Type B pancreatic cell (in vitro differentiated cells): Measurements from ENCODE around the gene IFT88. TPM values are rescaled to one million over a fixed set of nuclear protein-coding genes. Genes with fewer than 3 reads are reported as not detected.

Experiments used
- DNase-seq: peaks from one replicate; pipeline ENCODE4 v3.0.0; 2021; ENCODE audit warnings: mixed read lengths; ENCODE audit not compliant: unreplicated experiment; ENCODE audit errors: extremely low spot score
- H3K27ac Mint-ChIP-seq: 2 replicates; pipeline ENCODE4 v1.8.0; 2021; ENCODE audit warnings: mild to moderate bottlenecking, mixed read lengths
- H3K27me3 Mint-ChIP-seq: 2 replicates; pipeline ENCODE4 v1.8.0; 2021; ENCODE audit warnings: mixed read lengths
- H3K36me3 Mint-ChIP-seq: 2 replicates; pipeline ENCODE4 v1.8.0; 2021; ENCODE audit warnings: mixed read lengths
- H3K4me1 Mint-ChIP-seq: one replicate; pipeline ENCODE4 v1.8.0; 2021; ENCODE audit warnings: mixed read lengths; ENCODE audit not compliant: unreplicated experiment
- H3K4me3 Mint-ChIP-seq: 2 replicates; pipeline ENCODE4 v1.8.0; 2021; ENCODE audit warnings: mild to moderate bottlenecking, mixed read lengths
- H3K9me3 Mint-ChIP-seq: 2 replicates; pipeline ENCODE4 v1.8.0; 2021; ENCODE audit warnings: mixed read lengths
- CTCF ChIP-seq: fragments of 200-600 bp; sonication (generic); conservative IDR thresholded peaks from 2 replicates; pipeline ENCODE4 v1.5.0; 2021; ENCODE audit warnings: antibody characterized with exemption, mild to moderate bottlenecking
- long read RNA-seq: library from polyadenylated mRNA; unstranded; transcript quantifications from one replicate; pipeline ENCODE4 v2.0.0, GENCODE V29; 2020
- total RNA-seq: library from RNA; stranded (reverse); gene quantifications from 2 replicates; pipeline ENCODE4 v1.2.1, GENCODE V29; 2021; ENCODE audit warnings: low replicate concordance

The IFT88 gene
- 12.2 and 24.5 TPM in 2 replicates for total RNA-seq
- long read RNA-seq, transcript IFT88-202 (26 exons, 2,856 nt) = major isoform, 7 of 47 reads
- long read RNA-seq, partial matches to known transcripts = 13 of 47 reads
- long read RNA-seq, other reads (novel, unspliced or antisense) = 27 of 47 reads

- Mint-ChIP-seq H3K9me3 (peaks cover 9% of the 10 kb centered on the region), H3K27ac (peak within 1 kb of the TSS; percentile 97), H3K4me1 (peaks cover 10% of the 10 kb centered on the region), H3K4me3 (peak within 1 kb of the TSS; percentile 96), H3K36me3 (peaks cover 19% of the 10 kb centered on the region), H3K27me3 (no peaks in the 10 kb centered on the region)
- peak; percentile 95 for DNase-seq
- TF ChIP-seq CTCF = no peak
Measured at GRCh38 chr13:20566898-20567874, at the start of gene IFT88. Gene IFT88, plus strand, starts transcription at chr13:20567157. Its CDS starts 7,229 bp downstream, at chr13:20574386.

GRCh38 chr13:20518660-20519100 is 48.3 kb upstream of the IFT88 start:
- peaks cover 7% of the 10 kb centered on the region for H3K9me3 Mint-ChIP-seq
- DNase-seq = no peak
- no peaks in the 10 kb centered on the region for H3K27me3 Mint-ChIP-seq
- H3K4me3 Mint-ChIP-seq = no peak overlapping the region
- no peaks in the 10 kb centered on the region for H3K36me3 Mint-ChIP-seq
- H3K4me1 Mint-ChIP-seq = peaks cover 20% of the 10 kb centered on the region
- no peak overlapping the region for H3K27ac Mint-ChIP-seq
- no peak for TF ChIP-seq CTCF

DNA sequence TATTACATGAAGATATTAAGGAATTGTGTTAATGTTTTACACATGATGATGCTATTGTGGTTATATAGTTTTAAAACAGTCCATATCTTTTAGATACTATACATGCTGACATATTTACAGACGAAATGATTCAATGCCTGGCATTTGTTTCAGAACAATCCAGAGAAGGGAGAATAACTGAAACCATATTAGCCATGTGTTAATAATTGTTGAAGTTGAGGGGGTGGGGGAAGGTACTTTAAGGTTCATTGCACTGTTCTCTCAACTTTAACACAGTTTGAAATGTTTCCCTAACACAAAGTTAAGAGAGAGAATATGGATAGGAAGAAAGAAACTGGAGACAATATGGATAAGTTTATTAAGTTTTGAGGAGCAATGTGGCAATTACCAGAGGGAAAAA is 47.1 kb upstream of the IFT88 start:
- no peaks in the 10 kb centered on the region for H3K36me3 Mint-ChIP-seq
- peaks cover 20% of the 10 kb centered on the region for H3K4me1 Mint-ChIP-seq
- no peak overlapping the region for H3K27ac Mint-ChIP-seq
- H3K9me3 Mint-ChIP-seq = peaks cover 7% of the 10 kb centered on the region
- peak overlapping the region; percentile 5 for H3K4me3 Mint-ChIP-seq
- H3K27me3 Mint-ChIP-seq = peaks cover 3% of the 10 kb centered on the region
- no peak for TF ChIP-seq CTCF
- DNase-seq = no peak

GRCh38 chr13:20521364-20522115 is 45.4 kb upstream of the IFT88 start:
- Mint-ChIP-seq H3K36me3 (no peaks in the 10 kb centered on the region), H3K4me3 (no peak overlapping the region), H3K27ac (no peak overlapping the region), H3K9me3 (peaks cover 7% of the 10 kb centered on the region), H3K4me1 (peaks cover 24% of the 10 kb centered on the region), H3K27me3 (peaks cover 7% of the 10 kb centered on the region)
- no peak for TF ChIP-seq CTCF
- DNase-seq = no peak

DNA sequence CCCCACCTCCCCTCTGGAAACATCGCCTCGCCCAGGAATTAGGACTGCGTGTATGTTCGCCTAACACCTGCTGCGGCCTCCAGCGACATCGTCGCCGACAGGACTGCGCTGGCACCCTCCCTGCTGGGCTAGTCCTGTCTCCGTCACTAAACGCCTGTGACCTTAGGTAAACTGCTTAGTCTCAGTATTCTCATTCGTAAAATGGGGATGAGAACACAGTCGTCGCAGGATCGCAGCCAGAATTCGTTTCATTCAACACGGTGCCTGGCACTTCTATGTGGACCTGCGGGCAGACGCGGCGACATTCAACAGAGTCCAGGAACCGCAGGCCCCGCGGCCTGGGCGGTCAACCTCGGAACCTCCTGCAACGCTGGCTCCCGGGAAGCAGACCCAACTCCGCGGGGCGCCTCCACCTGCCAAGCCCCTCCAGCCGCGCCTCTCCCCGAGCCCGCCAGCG is 41.8 kb upstream of the IFT88 start:
- Mint-ChIP-seq H3K4me1 (peaks cover 7% of the 10 kb centered on the region), H3K9me3 (no peaks in the 10 kb centered on the region), H3K27ac (no peak overlapping the region), H3K36me3 (no peaks in the 10 kb centered on the region), H3K27me3 (peaks cover 18% of the 10 kb centered on the region), H3K4me3 (peak overlapping the region; percentile 88)
- DNase-seq = no peak
- no peak for TF ChIP-seq CTCF
